HepG2 (cell line): ENCODE results near the gene NRN1L. TPM values are rescaled to one million over a fixed set of nuclear protein-coding genes. Genes with fewer than 3 reads are reported as not detected.

ENCODE experiments used
- ASH2L ChIP-seq: fragments of 300-600, 200-600 bp; sonication (generic); IDR thresholded peaks from 2 replicates; pipeline ENCODE4 v1.7.0; 2017; ENCODE audit warnings: low read depth, mild to moderate bottlenecking, moderate library complexity, mixed read lengths, low read length; ENCODE audit not compliant: insufficient read length
- CENPT ChIP-seq: sonication (generic); formaldehyde crosslinking; IDR thresholded peaks from 2 replicates; pipeline ENCODE4 v1.8.0; 2022; ENCODE audit warnings: low read depth, mild to moderate bottlenecking, moderate library complexity, missing genetic modification reagents
- DNMT3B ChIP-seq: conservative IDR thresholded peaks from 2 replicates; pipeline ENCODE4 v1.6.1; 2016; ENCODE audit warnings: missing biosample characterization, control low read depth
- FLYWCH1 ChIP-seq: sonication (generic); formaldehyde crosslinking; IDR thresholded peaks from 2 replicates; pipeline ENCODE4 v1.8.1; 2023; ENCODE audit warnings: mild to moderate bottlenecking, missing genetic modification reagents
- GATA4 ChIP-seq: sonication (generic); IDR thresholded peaks from 2 replicates; pipeline ENCODE4 v1.6.1; 2016; ENCODE audit warnings: antibody characterized with exemption, low read depth, borderline replicate concordance
- KLF13 ChIP-seq: sonication (generic); formaldehyde crosslinking; IDR thresholded peaks from 2 replicates; pipeline ENCODE4 v1.4.0; 2020; ENCODE audit warnings: mild to moderate bottlenecking, missing genetic modification reagents
- MZF1 ChIP-seq: sonication (generic); formaldehyde crosslinking; IDR thresholded peaks from 2 replicates; pipeline ENCODE4 v1.8.1; 2023; ENCODE audit warnings: mild to moderate bottlenecking, missing genetic modification reagents, borderline replicate concordance
- NFRKB ChIP-seq: fragments of 450-650 bp; IDR thresholded peaks from 2 replicates; pipeline ENCODE4 v1.6.1; 2017
- PREB ChIP-seq: sonication (generic); formaldehyde crosslinking; IDR thresholded peaks from 2 replicates; pipeline ENCODE4 v1.4.0; 2020; ENCODE audit warnings: missing genetic modification reagents
- REST ChIP-seq, 2 experiments: IDR thresholded peaks; 2 replicates each; pipeline ENCODE4 v1.6.1; 2011 to 2012; ENCODE audit warnings: low read length in 2 of 2, borderline replicate concordance in 1 of 2, low read depth in 1 of 2, mild to moderate bottlenecking in 1 of 2, moderate library complexity in 1 of 2
- SMC3 ChIP-seq: IDR thresholded peaks from 2 replicates; pipeline ENCODE4 v1.6.1; 2011; ENCODE audit warnings: low read length, improper control_type of control experiment
- STAG1 ChIP-seq: sonication (generic); formaldehyde crosslinking; IDR thresholded peaks from 2 replicates; pipeline ENCODE4 v1.4.0; 2020; ENCODE audit warnings: missing genetic modification reagents
- THAP8 ChIP-seq: sonication (generic); formaldehyde crosslinking; IDR thresholded peaks from 2 replicates; pipeline ENCODE4 v1.5.1; 2020; ENCODE audit warnings: missing genetic modification reagents, mild to moderate bottlenecking, borderline replicate concordance
- TRIM24 ChIP-seq: sonication (generic); formaldehyde crosslinking; IDR thresholded peaks from 2 replicates; pipeline ENCODE4 v1.8.0; 2022; ENCODE audit warnings: mild to moderate bottlenecking, missing genetic modification reagents
- ZNF337 ChIP-seq: sonication (generic); formaldehyde crosslinking; IDR thresholded peaks from 2 replicates; pipeline ENCODE4 v1.5.1; 2020; ENCODE audit warnings: missing genetic modification reagents, low read depth, mild to moderate bottlenecking, borderline replicate concordance
- ZNF33A ChIP-seq: sonication (generic); formaldehyde crosslinking; IDR thresholded peaks from 2 replicates; pipeline ENCODE4 v1.5.1; 2020; ENCODE audit warnings: missing genetic modification reagents, mild to moderate bottlenecking, moderate library complexity, borderline replicate concordance
- ZNF558 ChIP-seq: sonication (generic); formaldehyde crosslinking; IDR thresholded peaks from 2 replicates; pipeline ENCODE4 v1.9.0; 2022; ENCODE audit warnings: mild to moderate bottlenecking, missing genetic modification reagents, borderline replicate concordance
- ZNF574 ChIP-seq: sonication (generic); formaldehyde crosslinking; IDR thresholded peaks from 2 replicates; pipeline ENCODE4 v1.4.0; 2020; ENCODE audit warnings: missing genetic modification reagents
- ZNF75D ChIP-seq: sonication (generic); formaldehyde crosslinking; IDR thresholded peaks from 2 replicates; pipeline ENCODE4 v1.8.1; 2023; ENCODE audit warnings: missing genetic modification reagents, mild to moderate bottlenecking, borderline replicate concordance
- polyA plus RNA-seq, 8 experiments: library from polyadenylated mRNA; depleted of rRNA in 3 of 8; stranded (reverse) in 7 of 8; unstranded in 1 of 8; fragments of >200 nt; fragmentation: Illumina TruSeq in 4 of 8; extraction: Trizol in 4 of 8; gene quantifications; 2 replicates each; pipeline versions ENCODE4 v1.2.1 to v1.2.3, GENCODE V29; 2011 to 2016; ENCODE audit warnings: low read depth in 4 of 8, missing spikeins in 1 of 8, mixed read lengths in 1 of 8; ENCODE audit not compliant: insufficient read depth in 1 of 8
- total RNA-seq, 5 experiments: library from RNA; depleted of rRNA; stranded (reverse); fragments of >200 nt; fragmentation: Illumina TruSeq; extraction: Trizol; gene quantifications; 2 replicates each; pipeline ENCODE4 v1.2.3, GENCODE V29; 2016; ENCODE audit warnings: low read depth in 1 of 5
- TF ChIP-seq, protein P1 (sequence below): sonication (generic); formaldehyde crosslinking; IDR thresholded peaks from 2 replicates; pipeline ENCODE4 v1.4.0; 2020; ENCODE audit warnings: missing genetic modification reagents

NRN1L gene
- total and polyA plus RNA-seq, 2 of the 13 experiments (the other 11 are each of a cell fraction or from before 2014, with no cell fraction given): 0.53 to 1.2 TPM

DNA sequence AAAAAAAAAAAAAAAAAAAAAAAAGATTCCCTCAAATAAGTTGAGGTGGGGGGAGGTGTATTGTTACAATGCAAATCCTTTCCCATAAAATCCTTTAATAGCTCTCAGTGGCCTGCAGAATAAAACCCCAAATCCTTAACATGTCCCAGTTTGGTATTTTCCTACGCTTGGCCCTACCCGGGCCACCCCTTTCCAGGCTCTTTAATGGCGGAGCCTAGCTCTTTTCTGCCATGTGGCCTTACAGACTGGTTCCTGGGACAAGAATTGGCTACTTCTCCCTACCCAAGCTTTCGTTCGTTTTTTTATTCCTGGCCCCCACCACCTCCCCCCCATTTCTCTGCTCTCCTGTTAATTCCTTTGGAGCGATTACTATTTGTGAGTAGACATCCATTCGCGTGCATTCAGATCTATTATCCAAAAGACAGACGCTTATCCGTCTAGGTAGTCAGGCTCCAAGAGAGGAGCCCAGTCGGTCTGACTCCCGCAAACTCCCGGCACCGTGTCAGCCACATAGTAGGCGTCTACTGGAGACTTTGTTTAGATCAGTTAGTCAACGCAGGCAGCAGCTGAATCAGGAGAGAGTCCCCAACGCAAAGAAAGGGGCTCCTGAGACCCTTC, 43.4 kb upstream of the NRN1L start (continued):
- TF ChIP-seq ZNF75D: no peak
- TF ChIP-seq REST (IDR thresholded peaks at IDR 0.05; ENCODE audit: borderline replicate concordance in 1 of 2, low read depth in 1 of 2, low read length in 2 of 2): 0 out of 4 replicates have a peak, but pooled peaks of 1 of the 2 experiments have one; percentile 32
- TF ChIP-seq SMC3: no peak
- no peak for TF ChIP-seq ZNF574 (CRISPR knock-in tag)
- TF ChIP-seq ASH2L: no peak
- TF ChIP-seq NFRKB: no peak
- TF ChIP-seq GATA4: peak; percentile 38; the same call in 1 of the 2 replicates
- TF ChIP-seq ZNF33A (CRISPR knock-in tag): peak; percentile 29; the same call in 1 of the 2 replicates
- TF ChIP-seq TRIM24 (CRISPR knock-in tag): 0 out of 2 replicates have a peak, but pooled peaks have one; percentile 35
- TF ChIP-seq FLYWCH1 (CRISPR knock-in tag): no peak
- no peak for TF ChIP-seq STAG1 (CRISPR knock-in tag)
- TF ChIP-seq PREB (CRISPR knock-in tag): no peak
- no peak for TF ChIP-seq ZNF558 (CRISPR knock-in tag)
- 0 out of 2 replicates have a peak, but pooled peaks have one; percentile 40 for TF ChIP-seq CENPT (CRISPR knock-in tag)
- TF ChIP-seq, protein P1, sequence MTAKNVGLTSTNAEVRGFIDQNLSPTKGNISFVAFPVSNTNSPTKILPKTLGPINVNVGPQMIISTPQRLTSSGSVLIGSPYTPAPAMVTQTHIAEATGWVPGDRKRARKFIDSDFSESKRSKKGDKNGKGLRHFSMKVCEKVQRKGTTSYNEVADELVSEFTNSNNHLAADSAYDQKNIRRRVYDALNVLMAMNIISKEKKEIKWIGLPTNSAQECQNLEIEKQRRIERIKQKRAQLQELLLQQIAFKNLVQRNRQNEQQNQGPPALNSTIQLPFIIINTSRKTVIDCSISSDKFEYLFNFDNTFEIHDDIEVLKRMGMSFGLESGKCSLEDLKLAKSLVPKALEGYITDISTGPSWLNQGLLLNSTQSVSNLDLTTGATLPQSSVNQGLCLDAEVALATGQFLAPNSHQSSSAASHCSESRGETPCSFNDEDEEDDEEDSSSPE: no peak
- no peak for TF ChIP-seq THAP8 (CRISPR knock-in tag)
- TF ChIP-seq DNMT3B: no peak
- TF ChIP-seq KLF13 (CRISPR knock-in tag): no peak
- TF ChIP-seq ZNF337 (CRISPR knock-in tag): no peak
- TF ChIP-seq MZF1 (CRISPR knock-in tag): no peak
